GM04503 (cell line): ENCODE measurements around the gene CCDC92.
A peak's percentile ranks its signal among the peaks of the same experiment; 100 is the strongest.

Experiments used
- DNase-seq: peaks from one replicate; pipeline ENCODE4 v3.0.0-alpha.2; 2012; ENCODE audit warnings: low read depth

CCDC92 gene

GRCh38 chr12:123908884-123909725 is 63.5 kb downstream of the CCDC92 start:
- DNase-seq = no peak

GRCh38 chr12:123907726-123908476 is 64.7 kb downstream of the CCDC92 start:
- peak; percentile 8 for DNase-seq

- no peak for DNase-seq
These were observed 65.8 kb downstream of the CCDC92 start for GRCh38 chr12:123906711-123907420.

- DNase-seq = peak; percentile 55
These were observed 67.2 kb downstream of the CCDC92 start for GRCh38 chr12:123905319-123905925.

- DNase-seq = no peak
These were observed 69.1 kb downstream of the CCDC92 start for GRCh38 chr12:123903301-123904065.

GRCh38 chr12:123902821-123903220 is 69.8 kb downstream of the CCDC92 start:
- DNase-seq = no peak

GRCh38 chr12:123900871-123901376 is 71.7 kb downstream of the CCDC92 start:
- DNase-seq = no peak

GRCh38 chr12:123899368-123899767 is 73.3 kb downstream of the CCDC92 start:
- DNase-seq = no peak

- DNase-seq = no peak
These were observed 74.0 kb downstream of the CCDC92 start for GRCh38 chr12:123898673-123899072.

GRCh38 chr12:123897221-123897620 is 75.4 kb downstream of the CCDC92 start:
- peak; percentile 24 for DNase-seq

- DNase-seq = peak; percentile 37
These were observed 75.9 kb downstream of the CCDC92 start for GRCh38 chr12:123896767-123897166.

- DNase-seq = no peak
These were observed 77.2 kb downstream of the CCDC92 start for GRCh38 chr12:123895451-123895850.

GRCh38 chr12:123894823-123895345 is 77.7 kb downstream of the CCDC92 start:
- DNase-seq = no peak

- DNase-seq = no peak
These were observed 79.4 kb downstream of the CCDC92 start for GRCh38 chr12:123893276-123893675.

GRCh38 chr12:123892853-123893252 is 79.8 kb downstream of the CCDC92 start:
- DNase-seq = no peak

GRCh38 chr12:123892180-123892559 is 80.5 kb downstream of the CCDC92 start:
- DNase-seq = no peak

- no peak for DNase-seq
These were observed 81.0 kb downstream of the CCDC92 start for GRCh38 chr12:123891516-123892179.

- DNase-seq = no peak
These were observed 81.6 kb downstream of the CCDC92 start for GRCh38 chr12:123891011-123891410.

GRCh38 chr12:123890536-123890902 is 82.1 kb downstream of the CCDC92 start:
- no peak for DNase-seq

GRCh38 chr12:123889848-123890535 is 82.6 kb downstream of the CCDC92 start:
- DNase-seq = no peak
